H1 (cell line): ENCODE measurements around the gene FGD6. TPM values are rescaled to one million over a fixed set of nuclear protein-coding genes. Genes with fewer than 3 reads are reported as not detected.

Experiments
- CHD7 ChIP-seq: fragments of 300-600 bp; sonication (generic); IDR thresholded peaks from 2 replicates; pipeline ENCODE4 v1.7.1; 2012; ENCODE audit warnings: low read length, moderate library complexity, mild to moderate bottlenecking, inconsistent platforms; ENCODE audit not compliant: insufficient replicate concordance
- EP300 ChIP-seq, 2 experiments: IDR thresholded peaks; 1 replicate in 1 of 2; 2 replicates in 1 of 2; pipeline ENCODE4 v1.6.1; 2011 to 2012; ENCODE audit warnings: low read depth in 2 of 2, low read length in 2 of 2, mild to moderate bottlenecking in 2 of 2, borderline replicate concordance in 1 of 2, inconsistent platforms in 1 of 2, moderate library complexity in 1 of 2
- NRF1 ChIP-seq: IDR thresholded peaks from 2 replicates; pipeline ENCODE4 v1.6.1; 2011; ENCODE audit warnings: mild to moderate bottlenecking, low read depth, low read length, improper control_type of control experiment
- POU5F1 ChIP-seq: IDR thresholded peaks from 2 replicates; pipeline ENCODE4 v1.6.1; 2011; ENCODE audit warnings: low read depth, mild to moderate bottlenecking, low read length, moderate library complexity
- SIN3A ChIP-seq, 2 experiments: IDR thresholded peaks in 1 of 2; conservative IDR thresholded peaks in 1 of 2; 2 replicates each; pipeline ENCODE4 v1.6.1; 2011 to 2012; ENCODE audit warnings: low read length in 2 of 2, improper control_type of control experiment in 1 of 2, low read depth in 1 of 2, mild to moderate bottlenecking in 1 of 2
- SP1 ChIP-seq: IDR thresholded peaks from 2 replicates; pipeline ENCODE4 v1.6.1; 2011; ENCODE audit warnings: low read depth, low read length
- polyA plus RNA-seq, 7 experiments: library from polyadenylated mRNA; depleted of rRNA in 3 of 7; stranded (reverse) in 5 of 7; unstranded in 2 of 7; fragments of >200 nt in 5 of 7; fragments of 200-250 nt in 2 of 7; gene quantifications; 1 replicate in 5 of 7; 2 replicates in 1 of 7; 4 replicates in 1 of 7; pipeline versions ENCODE4 v1.2.1 to v1.2.3, GENCODE V29; 2011 to 2013; ENCODE audit warnings: missing spikeins in 2 of 7, mixed read lengths in 2 of 7
- total RNA-seq: library from RNA; stranded (reverse); fragmentation: NEBNext Ultra II Directional; extraction: Animal tissue kit (Norgen Biotek cat#: 25700); gene quantifications from 2 replicates; pipeline ENCODE4 v1.2.1, GENCODE V29; 2021
- TF ChIP-seq, protein P1 (sequence below): IDR thresholded peaks from 2 replicates; pipeline ENCODE4 v1.6.1; 2011; ENCODE audit warnings: low read length, improper control_type of control experiment

Gene FGD6
- total and polyA plus RNA-seq, 2 of the 8 experiments (the other 6 are each of a cell fraction or from before 2014, with no cell fraction given): 12.2 to 24.3 TPM

- TF ChIP-seq CHD7: no peak
- TF ChIP-seq NRF1: no peak
- no peak for TF ChIP-seq SP1
- TF ChIP-seq EP300 (IDR thresholded peaks at IDR 0.05; ENCODE audit: borderline replicate concordance in 1 of 2, low read depth in 2 of 2, low read length in 2 of 2): no peak
- no peak for TF ChIP-seq POU5F1
- TF ChIP-seq, protein P1, sequence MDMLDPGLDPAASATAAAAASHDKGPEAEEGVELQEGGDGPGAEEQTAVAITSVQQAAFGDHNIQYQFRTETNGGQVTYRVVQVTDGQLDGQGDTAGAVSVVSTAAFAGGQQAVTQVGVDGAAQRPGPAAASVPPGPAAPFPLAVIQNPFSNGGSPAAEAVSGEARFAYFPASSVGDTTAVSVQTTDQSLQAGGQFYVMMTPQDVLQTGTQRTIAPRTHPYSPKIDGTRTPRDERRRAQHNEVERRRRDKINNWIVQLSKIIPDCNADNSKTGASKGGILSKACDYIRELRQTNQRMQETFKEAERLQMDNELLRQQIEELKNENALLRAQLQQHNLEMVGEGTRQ: no peak
- TF ChIP-seq SIN3A (conservative IDR thresholded peaks at IDR 0.05 in 1 of 2, IDR thresholded peaks at IDR 0.05 in 1 of 2; ENCODE audit: low read depth in 1 of 2, low read length in 2 of 2): no peak
Observed at GRCh38 chr12:95191060-95191696, 26.1 kb downstream of the FGD6 start (continued).
